Forelimb muscle (tissue), 1 donor: Measurements from ENCODE around the gene VEZT. TPM values are rescaled to one million over a fixed set of nuclear protein-coding genes. Genes with fewer than 3 reads are reported as not detected.
"Not testable (repeated sequence)": the region's sequence is repeated elsewhere in the genome, so short reads cannot be mapped to it uniquely, and the experiment has no call there.

ENCODE experiments used
- DNase-seq: peaks from one replicate; pipeline ENCODE4 v3.0.0-alpha.2; 2013; ENCODE audit warnings: low read depth
- polyA plus RNA-seq: library from polyadenylated mRNA; unstranded; fragments of 120-200 nt; gene quantifications from one replicate; pipeline ENCODE4 v1.2.1, GENCODE V29; 2013; ENCODE audit not compliant: insufficient read length

Gene VEZT
- polyA plus RNA-seq, 1 donor: 81.4 TPM

- no peak for DNase-seq
Observed at GRCh38 chr12:95257541-95257940, 39.9 kb downstream of the VEZT start.

- no peak for DNase-seq
Observed at GRCh38 chr12:95258151-95258550, 40.5 kb downstream of the VEZT start.

- DNase-seq: no peak
Observed at GRCh38 chr12:95258803-95259202, 41.2 kb downstream of the VEZT start.

- no peak for DNase-seq
Observed at GRCh38 chr12:95259368-95259767, 41.8 kb downstream of the VEZT start.

- DNase-seq: no peak
Observed at GRCh38 chr12:95261109-95261508, 43.5 kb downstream of the VEZT start.

GRCh38 chr12:95262808-95263207, 45.2 kb downstream of the VEZT start:
- DNase-seq: no peak

- no peak for DNase-seq
Observed at GRCh38 chr12:95265765-95266164, 48.2 kb downstream of the VEZT start.

GRCh38 chr12:95266254-95266653, 48.6 kb downstream of the VEZT start:
- no peak for DNase-seq

GRCh38 chr12:95269892-95270291, 52.3 kb downstream of the VEZT start:
- DNase-seq: no peak

- DNase-seq: no peak
Observed at GRCh38 chr12:95271465-95271864, 53.9 kb downstream of the VEZT start.

- no peak for DNase-seq
Observed at GRCh38 chr12:95277139-95277538, 59.5 kb downstream of the VEZT start.

- no peak for DNase-seq
Observed at GRCh38 chr12:95279856-95280255, 62.2 kb downstream of the VEZT start.

- DNase-seq: no peak
Observed at GRCh38 chr12:95282266-95282665, 64.7 kb downstream of the VEZT start.

GRCh38 chr12:95283371-95283770, 65.8 kb downstream of the VEZT start:
- no peak for DNase-seq

- no peak for DNase-seq
Observed at GRCh38 chr12:95286713-95287112, 69.1 kb downstream of the VEZT start.

GRCh38 chr12:95291501-95291900, 73.9 kb downstream of the VEZT start:
- DNase-seq: no peak

- DNase-seq: no peak
Observed at GRCh38 chr12:95298916-95299315, 81.3 kb downstream of the VEZT start.

GRCh38 chr12:95300286-95300685, 82.7 kb downstream of the VEZT start:
- DNase-seq: no peak

GRCh38 chr12:95303476-95303875, 85.9 kb downstream of the VEZT start:
- no peak for DNase-seq

- DNase-seq: no peak
Observed at GRCh38 chr12:95304673-95305198, 87.1 kb downstream of the VEZT start.

- DNase-seq: no peak
Observed at GRCh38 chr12:95312656-95313055, 95.0 kb downstream of the VEZT start.

- not testable (repeated sequence) for DNase-seq
Observed at GRCh38 chr12:95314756-95315155, 97.1 kb downstream of the VEZT start.

- DNase-seq: no peak
Observed at GRCh38 chr12:95316798-95317197, 99.2 kb downstream of the VEZT start.

- DNase-seq: no peak
Observed at GRCh38 chr12:95318071-95318545, 100.5 kb downstream of the VEZT start.
